ENCODE data around the gene BTG1. TPM values are rescaled to one million over a fixed set of nuclear protein-coding genes. Genes with fewer than 3 reads are reported as not detected.

The BTG1 gene
- total and polyA plus RNA-seq, 2 of the 4 experiments (the other 2 are of a cell fraction): 3.8 to 33.5 TPM

- TF ChIP-seq RFX5 (IDR thresholded peaks at IDR 0.05; ENCODE audit: low read depth, low read length): no peak
These were observed 11.6 kb downstream of the BTG1 start (continued) for GRCh38 chr12:92133795-92134637.

DNA sequence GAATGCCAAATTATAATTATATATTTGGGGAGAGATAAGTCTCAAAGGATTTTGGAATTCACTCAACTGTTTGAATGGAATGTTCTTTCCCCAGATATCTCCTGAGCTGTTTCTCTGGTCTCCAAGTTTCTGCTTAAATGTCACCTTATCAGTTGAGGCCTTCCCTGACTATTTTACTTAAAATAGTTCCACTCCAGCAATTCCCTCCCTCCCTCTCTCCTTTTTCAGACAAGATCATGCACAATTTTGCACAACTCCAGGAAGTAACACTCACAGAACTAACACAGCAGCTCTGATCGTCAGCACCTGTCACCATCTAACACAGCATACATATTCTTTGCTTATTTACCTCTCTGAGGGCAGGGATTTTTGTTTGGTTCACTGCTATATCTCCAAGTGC is 12.5 kb downstream of the BTG1 start:
- H2AK5ac ChIP-seq (ENCODE audit: low read depth, low read length): 0 out of 2 replicates have a peak overlapping the region, but pooled peaks have one; percentile 26
- intact Hi-C loops (cut with micrococcal nuclease): no loop called here

More for the DNA sequence above, 12.5 kb downstream of the BTG1 start:
- no peak overlapping the region for H2AK9ac ChIP-seq (replicated peaks; ENCODE audit: low read depth, low read length, poor library complexity)
- no peaks in the 10 kb centered on the region for H4K20me1 ChIP-seq (ENCODE audit: insufficient read depth, low read length)
- H3K18ac ChIP-seq (ENCODE audit: low read depth, low read length): no peak overlapping the region
- no peak overlapping the region for H2BK15ac ChIP-seq (ENCODE audit: low read depth, low read length)
- H3K4ac ChIP-seq (ENCODE audit: low read depth, low read length): peak overlapping the region; percentile 21; the same call in 1 of the 2 replicates
- POLR2A ChIA-PET (ENCODE audit: unreplicated experiment): no interaction called here
- no TSS peak for BruUV-seq (replicated peaks)
- no CpG with 5 or more reads among the region's 1 CpG for WGBS, 2 experiments (ENCODE audit: extremely low coverage in 2 of 2, insufficient read length in 1 of 2)
- peaks cover 19% of the 10 kb centered on the region for H3K4me1 ChIP-seq (ENCODE audit: control insufficient read depth, insufficient read depth, low read length)
- no peak overlapping the region for H4K5ac ChIP-seq (ENCODE audit: low read depth, low read length)
- no peak overlapping the region for H2AFZ ChIP-seq (replicated peaks; ENCODE audit: low read length, poor library complexity)
- no peak overlapping the region for H2BK120ac ChIP-seq (ENCODE audit: low read depth, low read length)
- no peak overlapping the region for H3K27ac ChIP-seq (ENCODE audit: insufficient read depth, low read length)
- no peak overlapping the region for H2BK20ac ChIP-seq (ENCODE audit: low read depth, low read length)
- no peak overlapping the region for H3K4me3 ChIP-seq (ENCODE audit: insufficient read depth, low read depth, low read length)
- no peak overlapping the region for H3K14ac ChIP-seq (replicated peaks; ENCODE audit: low read depth, low read length)
- TF ChIP-seq, protein P1, sequence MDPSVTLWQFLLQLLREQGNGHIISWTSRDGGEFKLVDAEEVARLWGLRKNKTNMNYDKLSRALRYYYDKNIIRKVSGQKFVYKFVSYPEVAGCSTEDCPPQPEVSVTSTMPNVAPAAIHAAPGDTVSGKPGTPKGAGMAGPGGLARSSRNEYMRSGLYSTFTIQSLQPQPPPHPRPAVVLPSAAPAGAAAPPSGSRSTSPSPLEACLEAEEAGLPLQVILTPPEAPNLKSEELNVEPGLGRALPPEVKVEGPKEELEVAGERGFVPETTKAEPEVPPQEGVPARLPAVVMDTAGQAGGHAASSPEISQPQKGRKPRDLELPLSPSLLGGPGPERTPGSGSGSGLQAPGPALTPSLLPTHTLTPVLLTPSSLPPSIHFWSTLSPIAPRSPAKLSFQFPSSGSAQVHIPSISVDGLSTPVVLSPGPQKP (IDR thresholded peaks at IDR 0.05; ENCODE audit: borderline replicate concordance, low read depth, low read length): no peak
- no peak for TF ChIP-seq FOS (IDR thresholded peaks at IDR 0.05; ENCODE audit: low read depth, low read length)
- no peak for TF ChIP-seq CEBPB (IDR thresholded peaks at IDR 0.05; ENCODE audit: low read depth, low read length)
- TF ChIP-seq NFE2L2 (IDR thresholded peaks at IDR 0.05; ENCODE audit: low read depth, low read length): no peak
- TF ChIP-seq RAD21 (IDR thresholded peaks at IDR 0.05; ENCODE audit: low read length): no peak
- TF ChIP-seq CHD1 (IDR thresholded peaks at IDR 0.05; ENCODE audit: low read depth, low read length): no peak
- TF ChIP-seq POLR2A (IDR thresholded peaks at IDR 0.05; ENCODE audit: low read depth, low read length): no peak
- no peak for ATAC-seq (ENCODE audit: low read depth)
- H4K8ac ChIP-seq (ENCODE audit: low read depth in 2 of 2, low read length in 2 of 2): peak overlapping the region in 1 of 2 experiments; percentile 25; a peak in 1 of 4 replicates
- H3K9me1 ChIP-seq (ENCODE audit: insufficient read depth, low read length): peaks cover 15% of the 10 kb centered on the region
- in situ Hi-C loops (cut with MboI; ENCODE audit: low sequenced_read_pairs) (loop anchor here (5.0 kb wide), 1 partner anchor 51 kb away; no protein-coding TSS in a partner anchor), dilution Hi-C loops (cut with HindIII; ENCODE audit: low sequenced_read_pairs, unreplicated experiment) (no loop called here)
- H3K9me3 ChIP-seq (ENCODE audit: control insufficient read depth, insufficient read depth, low read length): no peaks in the 10 kb centered on the region
- CTCF ChIA-PET: no interaction called here
- peak overlapping the region; percentile 49 for H2BK5ac ChIP-seq (ENCODE audit: low read depth, low read length, poor library complexity, severe bottlenecking)
- no peaks in the 10 kb centered on the region; the same call in 1 of the 2 replicates for H3K36me3 ChIP-seq (ENCODE audit: control insufficient read depth, insufficient read depth, low read length)
- H4K91ac ChIP-seq (ENCODE audit: insufficient read depth, low read depth, low read length): no peak overlapping the region
- H3K56ac ChIP-seq (ENCODE audit: extremely low read depth, insufficient read depth, low read length): no peak overlapping the region
- DNase-seq: no peak
- H3K9ac ChIP-seq (ENCODE audit: low read depth, low read length): no peak overlapping the region
- H3K79me1 ChIP-seq (ENCODE audit: low read depth in 1 of 2, low read length in 2 of 2): peaks cover 13 to 68% of the 10 kb centered on the region in 2 experiments
- peak overlapping the region; percentile 9; the same call in 1 of the 2 replicates for H3K4me2 ChIP-seq (ENCODE audit: low read depth, low read length)
- H3K27me3 ChIP-seq (ENCODE audit: control insufficient read depth, insufficient read depth, low read length): no peaks in the 10 kb centered on the region
- no peak overlapping the region for H3K23ac ChIP-seq (ENCODE audit: low read depth, low read length)
